ENCODE data around the gene RASSF1. TPM values are rescaled to one million over a fixed set of nuclear protein-coding genes. Genes with fewer than 3 reads are reported as not detected.

RASSF1 gene, protein sequence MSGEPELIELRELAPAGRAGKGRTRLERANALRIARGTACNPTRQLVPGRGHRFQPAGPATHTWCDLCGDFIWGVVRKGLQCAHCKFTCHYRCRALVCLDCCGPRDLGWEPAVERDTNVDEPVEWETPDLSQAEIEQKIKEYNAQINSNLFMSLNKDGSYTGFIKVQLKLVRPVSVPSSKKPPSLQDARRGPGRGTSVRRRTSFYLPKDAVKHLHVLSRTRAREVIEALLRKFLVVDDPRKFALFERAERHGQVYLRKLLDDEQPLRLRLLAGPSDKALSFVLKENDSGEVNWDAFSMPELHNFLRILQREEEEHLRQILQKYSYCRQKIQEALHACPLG
- total RNA-seq (27.0 and 31.9 TPM in 2 replicates), polyA plus RNA-seq (52.2 and 59.7 TPM in 2 replicates), polyA minus RNA-seq (14.7 and 20.1 TPM in 2 replicates), Bru-seq, nascent RNA (percentile 76 among the genes with signal in this experiment), BruChase-seq, experiment 1, labeled RNA remaining after a 6-hour chase (percentile 63 among the genes with signal in this experiment), BruChase-seq, experiment 2, labeled RNA remaining after a 2-hour chase (percentile 73 among the genes with signal in this experiment)
- 48.7 and 57.4 TPM in 2 replicates for polyA plus RNA-seq (2011; cell fraction: cytosol; rRNA removed)
- 46.5 and 64.6 TPM in 2 replicates for polyA plus RNA-seq (2011; cell fraction: nucleus; rRNA removed)
- polyA plus RNA-seq (2012): 17.7 and 24.5 TPM in 2 replicates
- polyA minus RNA-seq (2011; cell fraction: cytosol; rRNA and poly(A)+ RNA removed): 22.3 TPM
- 18.0 and 21.2 TPM in 2 replicates for polyA minus RNA-seq (2011; cell fraction: nucleus; rRNA and poly(A)+ RNA removed)
- long read RNA-seq, transcript RASSF1-201 (5 exons, 1,757 nt): major isoform, 92 of 123 reads
- long read RNA-seq, partial matches to known transcripts: 7 of 123 reads
- long read RNA-seq, other reads (novel, unspliced or antisense): 21 of 123 reads

DNA sequence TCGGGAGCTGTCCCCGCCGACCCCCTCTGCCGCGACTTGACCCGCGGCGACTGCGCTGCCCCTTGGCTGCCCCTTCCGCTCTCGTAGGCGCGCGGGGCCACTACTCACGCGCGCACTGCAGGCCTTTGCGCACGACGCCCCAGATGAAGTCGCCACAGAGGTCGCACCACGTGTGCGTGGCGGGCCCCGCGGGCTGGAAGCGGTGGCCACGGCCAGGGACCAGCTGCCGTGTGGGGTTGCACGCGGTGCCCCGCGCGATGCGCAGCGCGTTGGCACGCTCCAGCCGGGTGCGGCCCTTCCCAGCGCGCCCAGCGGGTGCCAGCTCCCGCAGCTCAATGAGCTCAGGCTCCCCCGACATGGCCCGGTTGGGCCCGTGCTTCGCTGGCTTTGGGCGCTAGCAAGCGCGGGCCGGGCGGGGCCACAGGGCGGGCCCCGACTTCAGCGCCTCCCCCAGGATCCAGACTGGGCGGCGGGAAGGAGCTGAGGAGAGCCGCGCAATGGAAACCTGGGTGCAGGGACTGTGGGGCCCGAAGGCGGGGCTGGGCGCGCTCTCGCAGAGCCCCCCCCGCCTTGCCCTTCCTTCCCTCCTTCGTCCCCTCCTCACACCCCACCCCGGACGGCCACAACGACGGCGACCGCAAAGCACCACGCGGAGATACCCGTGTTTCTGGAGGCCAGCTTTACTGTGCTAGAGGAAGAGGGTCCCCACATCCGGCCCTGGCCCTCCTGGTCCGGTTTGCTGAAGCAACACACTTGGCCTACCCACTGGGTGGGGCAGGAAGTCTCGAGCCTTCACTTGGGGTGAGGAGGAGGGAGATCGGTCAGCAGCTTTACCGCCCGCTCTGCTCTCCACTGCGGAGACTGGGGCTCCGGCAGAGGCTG is at the start of gene RASSF1:
RASSF1 (minus strand) TSS at position 389 of the 882 bp plus-strand sequence; CDS start at position 358, 31 bp downstream.
- ChIA-PET POLR2A (no interaction called here), CTCF (interaction anchor here (1.0 to 2.4 kb wide), 3 partner anchors 12 to 202 kb away, joined by 3 to 6 read pairs (median 3); partner anchors contain the start of gene HYAL2)

More for the DNA sequence above, at the start of gene RASSF1:
- H3K4me3 ChIP-seq (replicated peaks in 1 of 3; ENCODE audit: insufficient read depth in 1 of 3, low read depth in 1 of 3, low read length in 3 of 3): peak within 1 kb of the TSS in 2 of 3 experiments; percentile 6
- DNase-seq (ENCODE audit: low read depth, low spot score) (no peak), FAIRE-seq (no peak)
- no peaks in the 10 kb centered on the region for H3K27me3 ChIP-seq (ENCODE audit: control insufficient read depth in 2 of 2, insufficient read depth in 2 of 2, low read length in 2 of 2)
- peaks cover 14% of the 10 kb centered on the region for H3K79me2 ChIP-seq (ENCODE audit: control insufficient read depth, insufficient read depth, low read length)
- no peak within 1 kb of the TSS for H3K27ac ChIP-seq (ENCODE audit: insufficient read depth, low read depth, low read length)
- intact Hi-C loops (cut with micrococcal nuclease) (no loop called here), dilution Hi-C loops (cut with MboI; ENCODE audit: extremely low pct_ligation_motif_present, low sequenced_read_pairs) (no loop called here)
- peaks cover 25% of the 10 kb centered on the region for H3K4me1 ChIP-seq (ENCODE audit: control insufficient read depth, extremely low read depth, insufficient read depth, low read length)
- H3K36me3 ChIP-seq (ENCODE audit: control insufficient read depth in 2 of 2, extremely low read depth in 1 of 2, insufficient read depth in 2 of 2, low read length in 2 of 2): no peaks in the 10 kb centered on the region
- H3K9ac ChIP-seq (replicated peaks; ENCODE audit: extremely low read depth, insufficient read depth, low read length): no peak within 1 kb of the TSS
- no peaks in the 10 kb centered on the region for H4K20me1 ChIP-seq (replicated peaks; ENCODE audit: control insufficient read depth, extremely low read depth, insufficient read depth, low read length)
- TF ChIP-seq, protein P1, sequence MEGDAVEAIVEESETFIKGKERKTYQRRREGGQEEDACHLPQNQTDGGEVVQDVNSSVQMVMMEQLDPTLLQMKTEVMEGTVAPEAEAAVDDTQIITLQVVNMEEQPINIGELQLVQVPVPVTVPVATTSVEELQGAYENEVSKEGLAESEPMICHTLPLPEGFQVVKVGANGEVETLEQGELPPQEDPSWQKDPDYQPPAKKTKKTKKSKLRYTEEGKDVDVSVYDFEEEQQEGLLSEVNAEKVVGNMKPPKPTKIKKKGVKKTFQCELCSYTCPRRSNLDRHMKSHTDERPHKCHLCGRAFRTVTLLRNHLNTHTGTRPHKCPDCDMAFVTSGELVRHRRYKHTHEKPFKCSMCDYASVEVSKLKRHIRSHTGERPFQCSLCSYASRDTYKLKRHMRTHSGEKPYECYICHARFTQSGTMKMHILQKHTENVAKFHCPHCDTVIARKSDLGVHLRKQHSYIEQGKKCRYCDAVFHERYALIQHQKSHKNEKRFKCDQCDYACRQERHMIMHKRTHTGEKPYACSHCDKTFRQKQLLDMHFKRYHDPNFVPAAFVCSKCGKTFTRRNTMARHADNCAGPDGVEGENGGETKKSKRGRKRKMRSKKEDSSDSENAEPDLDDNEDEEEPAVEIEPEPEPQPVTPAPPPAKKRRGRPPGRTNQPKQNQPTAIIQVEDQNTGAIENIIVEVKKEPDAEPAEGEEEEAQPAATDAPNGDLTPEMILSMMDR (IDR thresholded peaks at IDR 0.05; ENCODE audit: extremely low read depth in 1 of 2, insufficient read depth in 1 of 2, low read depth in 1 of 2, low read length in 2 of 2): no peak
- TF ChIP-seq POLR2AphosphoS5 (IDR thresholded peaks at IDR 0.05; ENCODE audit: insufficient read depth, low read depth, low read length) (no peak), FOS (IDR thresholded peaks at IDR 0.05; ENCODE audit: borderline replicate concordance, insufficient read depth, low read length) (no peak), GATA2 (IDR thresholded peaks at IDR 0.05; ENCODE audit: insufficient read depth, insufficient read length, low read depth, low read length) (no peak), JUN (IDR thresholded peaks at IDR 0.05; ENCODE audit: borderline replicate concordance, insufficient read depth, insufficient read length, low read depth) (no peak), POLR2A (IDR thresholded peaks at IDR 0.05; ENCODE audit: low read depth, low read length) (peak; percentile 41)
- TF ChIP-seq, protein P2, sequence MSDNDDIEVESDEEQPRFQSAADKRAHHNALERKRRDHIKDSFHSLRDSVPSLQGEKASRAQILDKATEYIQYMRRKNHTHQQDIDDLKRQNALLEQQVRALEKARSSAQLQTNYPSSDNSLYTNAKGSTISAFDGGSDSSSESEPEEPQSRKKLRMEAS (IDR thresholded peaks at IDR 0.05; ENCODE audit: insufficient read depth, insufficient read length): peak; percentile 12
- peak within 1 kb of the TSS; percentile 33 for H3K4me2 ChIP-seq (ENCODE audit: insufficient read depth, low read length)
- no peaks in the 10 kb centered on the region for H3K9me1 ChIP-seq (replicated peaks; ENCODE audit: control insufficient read depth, extremely low read depth, insufficient read depth, low read length)
- peak within 1 kb of the TSS; percentile 79 for H2AFZ ChIP-seq (ENCODE audit: low read depth, low read length)
- H3K9me3 ChIP-seq (replicated peaks; ENCODE audit: control insufficient read depth, insufficient read depth, low read length): no peaks in the 10 kb centered on the region
- BruUV-seq (replicated peaks): no TSS peak

Data from endothelial cell of umbilical vein (primary cell).